NCI-H460 (cell line): Measurements from ENCODE around the gene PCCB. TPM values are rescaled to one million over a fixed set of nuclear protein-coding genes. Genes with fewer than 3 reads are reported as not detected.

ENCODE experiments used
- DNase-seq: peaks from one replicate; pipeline ENCODE4 v3.0.0-alpha.2; 2016; ENCODE audit warnings: low read depth; ENCODE audit errors: extremely low read depth
- total RNA-seq: library from RNA; depleted of rRNA; stranded (reverse); fragments of >200 nt; shearing (Covaris generic); gene quantifications from 2 replicates; pipeline ENCODE4 v1.2.3, GENCODE V29; 2014; rRNA removed

PCCB gene
- total RNA-seq, 1 experiment from 2014 or later: 106 TPM

- no peak for DNase-seq
Measured at GRCh38 chr3:136378011-136378410, 127.9 kb downstream of the PCCB start.

Other genes with a start within 250 kb of the PCCB start
- 11.3 and 13.1 TPM in 2 replicates for gene MSL2, start 54.0 kb upstream of the PCCB start, total RNA-seq